Esophagus muscularis mucosa (tissue), 4 donors: ENCODE measurements around the gene CD79A. TPM values are rescaled to one million over a fixed set of nuclear protein-coding genes. Genes with fewer than 3 reads are reported as not detected.

Source experiments
- DNase-seq: peaks from one replicate; pipeline ENCODE4 v3.0.0-alpha.2; 2017; ENCODE audit errors: extremely low spot score
- H3K27ac ChIP-seq, 4 donors: fragments of 200-600 bp; sonication (generic); replicated peaks in 1 of 4; 1 replicate in 3 of 4; 2 replicates in 1 of 4; pipeline ENCODE4 v1.5.1; 2016 to 2019; ENCODE audit warnings: mild to moderate bottlenecking in 1 of 4
- H3K27me3 ChIP-seq, 4 donors: fragments of 200-600 bp; sonication (generic); one replicate each; pipeline versions ENCODE4 v1.5.1 to v1.6.0; 2016 to 2019
- H3K36me3 ChIP-seq, 4 donors: fragments of 200-600 bp; sonication (generic); one replicate each; pipeline ENCODE4 v1.5.1; 2016 to 2019
- H3K4me1 ChIP-seq, 4 donors: fragments of 200-600 bp; sonication (generic); one replicate each; pipeline ENCODE4 v1.5.1; 2016 to 2019
- H3K4me3 ChIP-seq, 4 donors: fragments of 200-600 bp; sonication (generic); 1 replicate in 2 of 4; 2 replicates in 2 of 4; pipeline ENCODE4 v1.5.1; 2016 to 2019; ENCODE audit warnings: mild to moderate bottlenecking in 4 of 4, moderate library complexity in 1 of 4
- H3K9me3 ChIP-seq, 4 donors: fragments of 200-600 bp; sonication (generic); 1 replicate in 3 of 4; 2 replicates in 1 of 4; pipeline ENCODE4 v1.5.1; 2016 to 2019
- EP300 ChIP-seq: sonication (generic); formaldehyde crosslinking; IDR thresholded peaks from one replicate; pipeline ENCODE4 v1.6.1; 2017; ENCODE audit warnings: antibody characterized with exemption
- POLR2A ChIP-seq: fragments of 450-650 bp; IDR thresholded peaks from one replicate; pipeline ENCODE4 v1.6.1; 2017; ENCODE audit warnings: antibody characterized with exemption, moderate library complexity, mild to moderate bottlenecking, low read depth
- POLR2AphosphoS5 ChIP-seq, 2 donors: sonication (generic); formaldehyde crosslinking; IDR thresholded peaks; one replicate each; pipeline ENCODE4 v1.6.1; 2017; ENCODE audit warnings: antibody characterized with exemption in 2 of 2
- WGBS: methylation state at CpG from one replicate; pipeline ENCODE4 v1.1.5; 2018; 5-methylcytosine and 5-hydroxymethylcytosine counted together
- intact Hi-C: fragments of 100-400 bp; cut with DNase I; formaldehyde crosslinking; loops from one replicate; pipeline ENCODE4 v1.15.1; 2023
- total RNA-seq, 4 donors: library from RNA; depleted of rRNA; stranded (reverse); fragments of >200 nt; gene quantifications; one replicate each; pipeline versions ENCODE4 v1.1.0 to v1.2.1, GENCODE V29; 2016
- TF ChIP-seq, protein P1 (sequence below), 3 experiments: fragments of 200-600 bp in 2 of 3; fragments of 450-650 bp in 1 of 3; sonication (generic) in 2 of 3; IDR thresholded peaks; one replicate each; pipeline ENCODE4 v1.5.1; 2017 to 2019; ENCODE audit warnings: antibody characterized with exemption in 3 of 3, mild to moderate bottlenecking in 2 of 3, moderate library complexity in 1 of 3

Gene CD79A
- total RNA-seq, 4 donors from 2014 or later = 0.71 to 2.2 TPM; not detected in 2

DNA sequence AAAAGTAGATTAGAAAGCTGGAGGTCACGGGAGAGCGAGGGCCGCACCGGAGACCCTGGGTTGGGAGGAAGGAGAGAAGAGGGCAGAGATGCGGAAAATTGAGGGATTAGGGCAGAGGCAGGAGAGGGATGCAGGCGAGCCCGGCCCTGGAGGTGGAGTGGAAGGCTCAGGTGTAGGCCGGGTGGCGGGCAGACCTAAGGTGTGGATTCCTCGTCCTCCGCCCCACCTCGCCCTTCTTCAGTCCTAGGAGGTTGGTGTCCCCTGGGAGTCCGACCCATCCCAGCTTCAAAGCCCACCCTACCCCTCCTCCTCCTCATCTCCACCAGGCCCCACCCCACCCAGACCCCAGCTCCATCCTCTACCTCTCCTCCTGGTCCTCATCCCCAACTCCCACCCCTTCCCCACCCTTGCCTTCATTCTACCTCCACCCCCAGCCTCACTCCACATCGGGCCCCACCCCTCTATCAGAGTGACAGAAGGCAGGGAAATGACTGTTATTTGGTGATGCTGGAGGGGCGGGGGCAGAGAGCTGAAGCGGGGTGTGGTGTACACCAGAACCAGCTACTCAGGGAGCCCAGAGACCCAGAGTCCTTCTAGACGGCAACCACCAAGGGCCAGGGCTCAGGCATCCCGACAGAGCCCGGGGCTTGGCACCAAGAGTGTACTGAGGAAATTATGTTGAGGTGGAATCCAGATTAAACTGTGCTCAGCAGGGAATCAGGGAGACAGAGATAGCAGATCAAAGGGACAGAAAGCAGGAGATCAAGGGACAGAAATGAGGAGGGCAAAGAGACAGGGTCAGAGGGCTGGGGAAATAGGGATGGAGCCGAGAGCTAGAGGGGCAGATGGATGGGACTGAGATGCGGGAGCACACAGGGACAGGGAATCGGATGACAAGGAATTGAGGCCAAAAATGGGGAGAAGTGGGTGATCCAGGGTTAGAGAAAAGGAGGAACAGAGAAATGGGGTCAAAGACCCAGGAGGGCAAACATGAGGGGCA lies 44.8 kb downstream of the CD79A start:
- TF ChIP-seq POLR2A (no peak), EP300 (no peak), POLR2AphosphoS5 (IDR thresholded peaks at IDR 0.05) (no peak)
- TF ChIP-seq, protein P1, sequence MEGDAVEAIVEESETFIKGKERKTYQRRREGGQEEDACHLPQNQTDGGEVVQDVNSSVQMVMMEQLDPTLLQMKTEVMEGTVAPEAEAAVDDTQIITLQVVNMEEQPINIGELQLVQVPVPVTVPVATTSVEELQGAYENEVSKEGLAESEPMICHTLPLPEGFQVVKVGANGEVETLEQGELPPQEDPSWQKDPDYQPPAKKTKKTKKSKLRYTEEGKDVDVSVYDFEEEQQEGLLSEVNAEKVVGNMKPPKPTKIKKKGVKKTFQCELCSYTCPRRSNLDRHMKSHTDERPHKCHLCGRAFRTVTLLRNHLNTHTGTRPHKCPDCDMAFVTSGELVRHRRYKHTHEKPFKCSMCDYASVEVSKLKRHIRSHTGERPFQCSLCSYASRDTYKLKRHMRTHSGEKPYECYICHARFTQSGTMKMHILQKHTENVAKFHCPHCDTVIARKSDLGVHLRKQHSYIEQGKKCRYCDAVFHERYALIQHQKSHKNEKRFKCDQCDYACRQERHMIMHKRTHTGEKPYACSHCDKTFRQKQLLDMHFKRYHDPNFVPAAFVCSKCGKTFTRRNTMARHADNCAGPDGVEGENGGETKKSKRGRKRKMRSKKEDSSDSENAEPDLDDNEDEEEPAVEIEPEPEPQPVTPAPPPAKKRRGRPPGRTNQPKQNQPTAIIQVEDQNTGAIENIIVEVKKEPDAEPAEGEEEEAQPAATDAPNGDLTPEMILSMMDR (IDR thresholded peaks at IDR 0.05) = no peak
- H3K9me3 ChIP-seq = no peaks in the 10 kb centered on the region
- WGBS = 21% methylated on average over 22 of the region's 22 CpGs
- H3K27me3 ChIP-seq = peaks cover 0 to 100% (median 63%) of the 10 kb centered on the region in 4 donors
- H3K4me3 ChIP-seq = no peak overlapping the region
- no peaks in the 10 kb centered on the region for H3K36me3 ChIP-seq
- DNase-seq = no peak
- H3K27ac ChIP-seq = no peak overlapping the region
- intact Hi-C loops = no loop called here
- H3K4me1 ChIP-seq = peaks cover 0 to 3% (median 0%) of the 10 kb centered on the region in 4 donors

DNA sequence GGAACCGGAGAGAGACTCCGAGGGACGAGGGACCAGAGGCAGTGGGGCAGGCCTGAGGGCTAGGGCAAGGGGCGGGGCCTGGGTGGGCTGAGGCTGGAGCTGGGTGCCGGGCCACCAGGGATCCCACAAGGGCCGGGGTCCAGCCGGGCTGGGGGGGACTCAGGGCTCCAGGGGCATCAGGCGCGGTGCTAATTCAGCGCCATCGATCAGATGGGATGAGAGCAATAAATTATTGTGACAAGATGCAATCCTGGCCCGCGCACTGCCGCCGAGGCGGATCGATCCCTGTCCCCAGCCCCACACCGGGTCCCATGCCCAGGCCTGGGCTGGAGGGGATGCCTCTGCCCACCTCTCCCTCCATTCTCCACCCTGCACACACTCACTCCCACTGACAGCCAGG lies 45.5 kb downstream of the CD79A start:
- H3K27ac ChIP-seq = no peak overlapping the region
- peaks cover under 1 to 100% (median 64%) of the 10 kb centered on the region in 4 donors for H3K27me3 ChIP-seq
- no peak overlapping the region for H3K4me3 ChIP-seq
- no peaks in the 10 kb centered on the region for H3K9me3 ChIP-seq
- WGBS = 17% methylated on average over 16 of the region's 18 CpGs
- DNase-seq = no peak
- peaks cover 0 to 4% (median 2%) of the 10 kb centered on the region in 4 donors for H3K4me1 ChIP-seq
- intact Hi-C loops = no loop called here
- no peak for TF ChIP-seq POLR2AphosphoS5 (IDR thresholded peaks at IDR 0.05)
- no peaks in the 10 kb centered on the region for H3K36me3 ChIP-seq

DNA sequence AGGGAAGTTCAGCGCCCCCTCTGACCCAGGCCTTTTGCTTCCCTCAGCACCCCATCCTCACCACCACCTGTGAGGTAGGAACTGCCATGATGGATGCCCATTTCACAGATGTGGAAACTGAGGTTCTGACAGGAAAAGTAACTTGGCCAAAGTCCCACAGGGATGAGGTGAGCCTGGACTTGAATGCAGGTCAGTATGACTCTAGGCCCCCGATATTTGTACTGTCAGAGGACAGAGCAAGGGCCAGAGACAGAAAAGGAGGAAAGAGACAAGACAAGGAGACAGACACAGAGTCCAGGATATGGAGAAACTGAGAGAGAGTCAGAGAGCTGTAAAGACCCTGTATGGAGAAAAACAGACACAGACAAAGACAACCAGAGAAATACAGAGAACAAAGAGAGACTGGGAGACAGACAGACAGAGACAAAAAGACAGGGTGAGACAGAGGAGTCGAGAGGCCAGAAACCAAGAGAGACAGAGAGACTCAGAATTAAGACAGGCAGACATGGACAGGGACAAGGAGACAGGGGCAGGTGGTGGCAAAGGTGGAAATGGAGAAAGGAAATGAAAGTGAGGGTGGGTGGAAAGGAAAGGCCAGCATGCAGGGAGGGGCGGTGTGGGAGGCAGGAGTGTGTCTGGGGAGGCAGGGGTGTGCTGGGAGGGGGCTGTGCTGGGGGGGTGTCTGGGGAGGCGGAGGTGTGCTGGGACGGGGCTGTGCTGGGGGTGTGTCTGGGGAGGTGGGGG lies 46.1 kb downstream of the CD79A start:
- Histone ChIP-seq H3K4me1 (peaks cover 6 to 10% (median 9%) of the 10 kb centered on the region in 4 donors), H3K36me3 (no peaks in the 10 kb centered on the region), H3K9me3 (no peaks in the 10 kb centered on the region), H3K27ac (no peak overlapping the region), H3K4me3 (no peak overlapping the region), H3K27me3 (peaks cover 5 to 100% (median 65%) of the 10 kb centered on the region in 4 donors)
- WGBS = 32% methylated on average over 4 of the region's 6 CpGs
- DNase-seq = no peak
- no peak for TF ChIP-seq EP300
- TF ChIP-seq POLR2AphosphoS5 (IDR thresholded peaks at IDR 0.05) = no peak
- no peak for TF ChIP-seq POLR2A
- TF ChIP-seq, protein P1 (IDR thresholded peaks at IDR 0.05) = no peak
- intact Hi-C loops = no loop called here

DNA sequence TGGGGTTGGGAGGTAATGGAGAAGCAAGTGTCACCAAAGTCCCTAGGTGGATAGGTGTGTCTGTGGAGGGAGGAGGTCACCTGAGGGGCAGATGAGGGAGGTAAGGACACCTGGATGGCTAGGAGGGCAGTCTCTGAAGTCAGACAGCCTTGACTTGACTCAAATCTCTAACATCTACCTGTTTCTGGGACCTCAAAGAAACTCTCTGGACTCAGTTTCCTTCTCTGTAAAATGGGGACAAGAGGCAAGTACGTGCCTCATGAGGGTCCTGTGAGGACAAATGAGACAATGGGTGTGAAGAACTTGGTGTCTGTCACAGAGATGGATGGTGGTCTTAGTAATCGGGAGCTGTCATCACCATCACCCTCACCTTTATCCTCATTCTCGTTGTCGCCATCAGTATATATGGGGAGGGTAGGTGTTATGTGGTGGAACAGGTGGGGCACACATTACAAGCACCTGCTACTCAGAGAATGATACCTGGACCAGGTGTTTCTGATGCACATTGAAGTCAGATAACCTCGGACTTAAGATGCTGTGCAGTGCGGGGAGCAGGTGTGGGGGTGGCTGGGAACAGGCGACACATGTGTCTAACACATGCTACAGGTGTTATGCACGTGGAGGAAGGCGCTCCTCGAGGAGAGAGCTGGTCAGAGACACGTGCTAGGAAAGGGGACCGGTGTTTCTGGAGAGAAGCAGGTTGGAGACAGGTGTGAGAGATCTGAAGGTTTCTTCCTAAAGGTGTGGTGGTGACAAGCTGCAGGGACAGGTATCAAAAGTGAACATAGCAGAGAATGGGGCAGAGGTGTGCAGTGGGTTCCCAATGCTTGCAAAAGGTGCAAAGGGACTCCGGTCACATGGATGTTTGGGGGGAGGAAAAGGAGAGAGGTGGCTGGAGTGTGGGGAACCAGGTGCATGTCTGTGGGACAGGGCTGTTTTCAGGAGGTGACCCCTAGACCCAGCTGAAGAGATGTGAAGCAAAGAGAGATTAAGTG lies 47.4 kb downstream of the CD79A start:
- intact Hi-C loops = no loop called here
- no peak for TF ChIP-seq POLR2AphosphoS5 (IDR thresholded peaks at IDR 0.05)
- TF ChIP-seq POLR2A = no peak
- TF ChIP-seq, protein P1 (IDR thresholded peaks at IDR 0.05) = no peak
- TF ChIP-seq EP300 = no peak
- Histone ChIP-seq H3K9me3 (no peaks in the 10 kb centered on the region), H3K36me3 (no peaks in the 10 kb centered on the region), H3K27me3 (peaks cover 5 to 100% (median 75%) of the 10 kb centered on the region in 4 donors), H3K4me1 (peaks cover 17 to 21% (median 20%) of the 10 kb centered on the region in 4 donors), H3K4me3 (no peak overlapping the region), H3K27ac (no peak overlapping the region)
- DNase-seq = no peak
- 45% methylated on average over 13 of the region's 13 CpGs for WGBS
